GM21786 (cell line): Measurements from ENCODE around the gene PRR15L.
A peak's percentile ranks its signal among the peaks of the same experiment; 100 is the strongest.

Experiments used
- ATAC-seq: cut with Tn5 transposase; IDR thresholded peaks from one replicate; pipeline ENCODE4 v1.9.1; 2021; ENCODE audit not compliant: unreplicated experiment

The PRR15L gene

DNA sequence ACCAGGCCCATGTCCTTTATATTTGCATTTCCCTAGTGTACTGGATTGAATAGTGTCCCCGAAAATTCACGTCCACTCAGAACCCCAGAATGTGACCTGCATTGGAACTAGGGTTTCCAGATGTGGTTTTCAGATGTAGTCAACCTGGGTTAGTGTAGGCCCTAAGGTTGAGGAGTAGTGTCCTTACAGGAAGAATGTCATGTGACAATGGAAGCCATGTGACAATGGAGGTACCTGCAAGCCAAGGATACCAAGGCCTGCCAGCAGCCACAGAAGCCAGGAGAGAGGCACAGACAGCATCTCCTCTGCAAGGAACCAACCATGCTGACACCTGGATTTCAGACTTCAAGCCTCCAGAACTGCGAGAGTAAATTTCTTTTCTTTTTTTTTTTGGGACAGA is 5.2 kb upstream of the PRR15L start:
- ATAC-seq: no peak

DNA sequence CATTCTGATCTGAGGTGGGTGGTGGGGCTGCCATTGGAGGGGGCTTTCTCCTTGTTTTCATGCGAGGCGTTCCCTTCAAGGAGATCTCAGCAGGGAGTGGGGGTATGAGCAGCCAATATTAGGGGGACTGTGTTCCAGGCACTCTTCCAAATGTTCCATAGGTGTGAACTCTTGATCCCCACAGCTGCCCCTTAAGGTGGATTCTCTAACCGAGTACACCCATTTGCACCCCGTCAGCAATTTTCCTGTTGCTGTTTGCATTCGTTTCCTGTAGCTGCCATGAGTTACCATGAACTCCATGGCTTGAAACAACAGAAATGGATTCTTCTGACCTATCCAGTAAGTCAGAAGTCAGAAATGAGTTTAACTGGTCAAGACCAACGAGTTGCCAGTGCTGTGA is 3.7 kb upstream of the PRR15L start:
- ATAC-seq: no peak

DNA sequence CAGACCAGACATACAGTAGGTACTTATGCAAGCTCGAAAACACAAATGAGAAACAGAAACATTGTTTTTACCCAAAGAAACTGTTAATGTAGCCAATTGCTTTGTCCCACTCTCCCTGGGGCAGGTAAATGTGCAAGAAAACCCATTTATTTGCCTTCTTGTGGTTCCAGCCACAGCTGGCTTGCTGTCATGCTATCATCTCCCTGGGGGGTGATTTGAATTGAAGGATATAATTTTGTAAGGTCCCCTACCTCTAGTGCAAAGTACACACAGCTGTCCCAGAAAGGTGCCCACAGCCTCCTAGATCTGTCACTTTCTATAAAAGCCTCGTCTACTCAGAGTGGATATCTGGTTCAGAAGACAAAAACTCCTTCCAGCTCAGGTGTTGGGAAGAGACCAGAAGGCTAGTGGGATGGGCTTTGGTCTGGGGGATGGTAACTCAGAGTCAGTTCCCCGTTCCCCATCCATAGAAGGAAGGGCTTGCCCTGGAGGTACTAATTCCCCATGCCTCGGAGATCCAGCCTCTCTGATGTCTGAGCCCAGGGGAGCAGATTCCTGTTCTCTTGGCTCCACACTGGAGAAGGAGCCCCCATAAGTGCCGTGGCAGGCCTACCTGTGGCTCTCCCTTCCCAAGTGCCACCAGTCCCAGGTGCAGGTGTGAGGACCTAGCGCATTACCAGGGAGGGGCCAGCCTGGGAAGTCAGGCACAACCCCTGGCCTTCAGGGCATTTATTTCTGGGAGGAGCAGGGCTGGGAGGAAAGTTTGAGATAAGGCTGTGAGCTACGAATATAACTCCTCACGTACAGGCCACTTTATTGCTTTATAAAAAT is 2.4 kb upstream of the PRR15L start:
- no peak for ATAC-seq

DNA sequence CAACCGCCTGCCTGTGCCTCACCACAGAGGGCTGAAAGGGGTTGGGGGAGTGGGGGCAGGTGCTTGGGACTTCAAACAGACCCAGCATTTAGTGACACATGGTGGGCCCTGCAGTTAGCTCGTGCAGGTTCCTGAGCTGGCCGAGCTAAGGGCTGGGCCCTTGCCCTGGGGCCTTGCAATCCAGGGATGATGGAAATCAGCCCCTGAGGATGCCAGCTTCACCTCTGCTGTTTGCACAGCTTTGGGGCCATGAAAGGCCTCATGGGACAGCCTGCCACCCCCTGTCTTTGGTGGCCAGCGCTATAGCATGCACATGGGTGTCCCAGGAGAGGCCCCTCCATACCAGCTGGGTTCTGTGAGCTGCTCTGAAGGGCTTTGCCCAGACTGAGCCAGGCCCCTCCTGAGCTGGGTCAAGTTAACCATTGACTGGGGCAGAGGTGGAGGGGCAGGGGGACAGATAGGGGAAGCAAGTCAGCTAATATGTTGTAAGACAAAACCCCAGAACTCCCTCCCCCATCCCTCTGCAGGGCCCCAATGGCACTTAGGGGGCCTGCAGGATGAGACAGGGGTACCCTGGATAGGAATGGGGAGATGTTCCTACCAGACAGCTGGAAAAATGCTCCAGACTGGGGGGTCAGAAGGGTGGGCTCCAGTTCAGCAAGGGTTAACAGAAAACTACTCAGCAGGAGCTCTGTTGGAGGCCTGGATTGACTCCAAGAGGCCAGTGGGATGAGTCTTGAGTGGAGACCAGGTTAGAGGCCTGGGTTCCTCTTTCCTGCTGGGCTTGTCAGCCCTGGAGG is 692 bp downstream of the PRR15L start:
- ATAC-seq: no peak

DNA sequence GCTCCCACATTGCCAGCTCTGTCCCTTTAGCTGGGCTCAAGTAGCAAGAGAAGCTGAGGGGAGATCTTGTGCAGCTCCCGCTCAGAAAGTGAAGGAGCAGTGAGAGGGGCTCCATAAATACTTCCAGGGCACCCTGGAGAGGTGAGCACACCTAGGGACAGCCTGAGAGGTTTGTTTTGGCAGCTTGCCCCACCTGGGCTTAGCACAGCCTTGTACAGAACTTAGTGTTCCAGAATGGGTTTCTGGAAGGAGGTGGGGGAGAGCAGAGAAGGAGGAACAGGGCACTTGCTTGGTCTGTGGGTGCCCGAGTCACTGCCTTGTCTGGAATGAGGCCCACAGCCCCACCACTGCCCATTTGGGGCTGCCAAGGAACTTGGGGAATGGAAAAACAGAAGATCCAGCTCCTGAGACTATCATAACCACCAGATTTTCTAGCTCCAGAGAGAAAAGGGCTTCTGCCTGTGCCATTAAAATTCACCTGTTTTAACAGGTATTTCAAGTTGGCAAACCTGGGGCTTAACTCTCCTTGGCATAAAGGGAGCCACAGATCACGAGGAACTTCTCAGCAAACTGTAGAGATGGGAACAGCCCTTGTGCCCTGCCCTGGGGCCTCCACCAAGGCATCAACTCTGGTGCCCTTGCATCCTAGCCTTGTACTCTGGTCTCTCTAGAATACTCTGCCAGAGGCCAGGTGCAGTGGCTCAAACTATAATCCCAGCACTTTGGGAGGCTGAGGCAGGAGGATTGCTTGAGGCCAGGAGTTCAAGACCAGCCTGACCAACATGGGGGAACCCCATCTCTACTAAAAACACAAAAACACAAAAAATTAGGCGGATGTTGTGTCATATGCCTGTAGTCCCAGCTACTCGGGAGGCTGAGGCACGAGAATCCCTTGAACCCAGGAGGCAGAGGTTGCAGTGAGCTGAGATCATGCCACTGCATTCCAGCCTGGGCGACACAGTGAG is 1.9 kb downstream of the PRR15L start:
- no peak for ATAC-seq

DNA sequence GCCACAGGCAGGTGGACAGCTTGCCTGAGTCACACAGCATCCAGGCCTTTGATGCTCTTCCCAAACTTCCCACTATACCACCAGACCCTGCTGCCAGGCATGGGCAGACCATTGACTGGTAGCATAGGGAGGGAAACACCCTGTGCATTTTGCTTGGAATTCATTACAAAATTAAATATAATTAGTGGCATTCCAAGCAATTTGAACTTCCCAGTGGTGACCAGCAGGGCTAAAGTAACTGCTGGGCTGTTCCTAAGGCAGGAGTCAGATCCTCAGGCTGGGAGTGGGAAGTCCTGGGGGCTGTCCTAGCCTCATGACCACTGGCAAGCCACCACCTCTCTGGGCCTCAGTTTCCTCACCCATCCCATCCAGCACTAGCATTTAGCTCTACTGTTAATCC is 3.8 kb downstream of the PRR15L start:
- ATAC-seq: no peak

DNA sequence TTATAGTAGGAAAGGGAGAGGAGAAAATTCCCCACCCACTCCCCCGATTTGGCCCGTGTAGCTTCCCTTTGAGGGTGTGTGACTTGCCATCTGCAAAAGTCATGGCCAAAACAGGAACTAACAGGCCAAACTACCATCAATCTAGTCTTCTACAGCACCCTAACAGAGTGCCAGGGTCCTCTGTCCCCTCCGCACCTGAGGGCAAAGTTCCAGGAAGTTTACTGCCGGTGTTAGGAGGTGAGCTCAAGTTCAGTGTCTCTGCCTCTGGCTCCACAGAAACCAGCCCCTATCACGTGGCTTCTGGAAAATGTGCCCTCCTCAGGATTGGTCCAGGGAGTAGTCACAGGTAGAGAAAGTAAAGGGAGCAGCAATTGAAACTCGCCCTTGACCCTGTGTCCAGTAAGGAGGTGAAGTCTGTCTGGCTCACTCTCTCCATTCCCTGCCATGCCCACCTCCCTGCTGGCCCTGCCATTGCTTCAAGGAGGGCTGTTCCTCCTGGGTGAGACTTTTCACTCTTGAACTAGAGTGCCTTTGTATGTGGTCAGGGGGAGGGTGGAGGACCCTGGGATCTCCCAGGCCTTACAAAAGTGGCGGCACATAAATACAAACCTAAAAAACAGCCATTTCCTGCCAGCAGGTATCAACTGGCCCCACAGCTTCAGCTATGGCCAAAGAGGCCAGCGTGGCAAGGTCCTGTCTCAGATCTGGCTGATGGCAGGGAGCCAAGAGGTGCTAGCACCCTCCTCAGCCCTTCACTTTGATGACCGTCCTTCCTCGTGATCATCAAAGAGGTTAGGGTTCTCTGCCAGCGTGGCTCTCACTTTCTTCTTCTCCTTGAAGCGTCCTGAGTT is 5.3 kb downstream of the PRR15L start:
- ATAC-seq: no peak

DNA sequence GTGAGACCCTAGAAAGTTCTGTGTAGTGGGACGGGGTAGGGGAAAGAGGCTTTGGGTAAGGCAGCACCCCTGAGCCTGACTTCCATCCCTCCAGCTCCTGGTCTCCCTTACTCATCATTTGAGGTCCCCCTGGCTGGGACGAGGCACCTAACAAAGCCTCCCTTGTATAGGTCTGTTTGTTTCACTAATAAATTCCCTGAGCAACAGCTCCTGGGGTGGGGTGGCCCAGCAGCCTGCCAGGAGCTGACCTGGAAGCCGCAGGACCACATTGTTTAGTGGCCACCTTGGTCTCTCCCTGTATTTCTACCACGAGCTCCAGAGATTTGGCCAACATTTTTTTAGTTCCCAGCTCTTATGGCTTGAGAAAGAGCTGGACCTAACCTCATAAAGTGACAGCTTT is 7.2 kb downstream of the PRR15L start:
- ATAC-seq: no peak

DNA sequence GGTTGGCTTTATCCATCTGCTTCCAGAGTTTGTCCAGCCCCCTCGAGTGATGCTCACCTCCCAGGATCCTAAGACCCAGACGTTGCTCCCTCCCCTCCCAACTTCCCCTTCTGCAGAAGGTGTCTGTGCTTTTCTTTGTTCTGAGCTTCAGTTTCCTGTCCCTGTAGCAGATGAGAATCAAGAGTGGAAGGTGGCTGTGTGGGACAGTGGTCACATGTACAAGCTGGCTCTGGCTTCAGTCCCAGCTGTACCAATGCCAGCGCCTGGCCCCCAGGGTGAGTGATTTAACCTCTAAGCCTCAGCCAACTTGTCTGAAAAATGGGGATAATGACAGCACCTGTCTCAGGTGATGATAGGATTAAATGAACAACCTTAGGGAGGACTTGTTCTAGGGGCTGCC is 7.7 kb downstream of the PRR15L start:
- no peak for ATAC-seq

DNA sequence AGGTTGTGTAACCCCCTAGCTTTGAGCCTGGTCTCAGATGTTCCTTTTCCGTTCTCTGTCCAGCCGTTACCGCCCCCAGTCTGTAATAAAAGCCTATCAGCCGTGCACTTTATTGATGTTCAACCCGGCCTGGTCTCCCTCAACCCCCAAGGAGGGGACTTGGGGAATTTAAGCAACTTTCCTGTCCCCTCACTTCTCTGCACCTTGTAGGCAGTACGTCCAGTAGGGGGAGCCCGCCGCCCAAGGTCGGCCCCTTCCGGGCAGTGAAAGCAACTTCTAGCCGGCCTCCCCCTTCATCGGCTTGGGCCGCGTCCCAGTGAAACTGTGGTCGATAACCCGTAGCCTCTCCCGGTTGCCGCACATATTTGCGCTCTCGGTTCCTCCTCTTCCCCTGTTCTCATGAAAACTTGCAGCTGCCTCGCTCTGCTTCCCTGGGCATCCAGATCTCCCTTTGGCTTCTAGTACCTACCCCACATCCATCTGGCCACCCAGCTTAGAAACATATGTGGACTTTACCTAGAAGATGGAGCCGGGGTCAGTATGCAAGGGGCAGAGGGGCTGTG is 8.4 kb downstream of the PRR15L start:
- peak; percentile 65 for ATAC-seq

DNA sequence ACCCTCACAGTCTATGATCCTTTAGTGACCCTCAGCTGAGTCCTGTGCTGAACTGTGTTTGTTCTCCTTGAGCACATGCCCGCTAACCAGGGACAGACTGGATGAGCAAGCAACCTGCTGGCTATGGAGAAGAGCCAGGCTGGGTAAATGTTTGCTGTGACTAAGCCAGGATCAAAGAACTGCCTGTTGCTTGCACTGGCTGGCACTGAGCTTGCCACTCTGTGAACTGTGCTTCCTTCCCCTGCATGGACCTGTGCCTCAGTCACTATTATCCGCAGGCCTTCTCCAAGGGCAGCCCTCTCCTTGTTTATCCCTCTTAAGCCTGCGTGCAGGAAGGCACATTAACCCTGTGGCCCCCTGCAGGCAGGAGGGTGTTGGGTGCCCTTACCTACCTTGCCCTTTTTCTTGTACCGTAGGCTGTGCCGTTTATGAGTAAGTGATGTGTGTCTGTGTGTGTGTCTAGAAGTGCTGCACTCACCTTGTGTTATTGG is 8.9 kb downstream of the PRR15L start:
- no peak for ATAC-seq

DNA sequence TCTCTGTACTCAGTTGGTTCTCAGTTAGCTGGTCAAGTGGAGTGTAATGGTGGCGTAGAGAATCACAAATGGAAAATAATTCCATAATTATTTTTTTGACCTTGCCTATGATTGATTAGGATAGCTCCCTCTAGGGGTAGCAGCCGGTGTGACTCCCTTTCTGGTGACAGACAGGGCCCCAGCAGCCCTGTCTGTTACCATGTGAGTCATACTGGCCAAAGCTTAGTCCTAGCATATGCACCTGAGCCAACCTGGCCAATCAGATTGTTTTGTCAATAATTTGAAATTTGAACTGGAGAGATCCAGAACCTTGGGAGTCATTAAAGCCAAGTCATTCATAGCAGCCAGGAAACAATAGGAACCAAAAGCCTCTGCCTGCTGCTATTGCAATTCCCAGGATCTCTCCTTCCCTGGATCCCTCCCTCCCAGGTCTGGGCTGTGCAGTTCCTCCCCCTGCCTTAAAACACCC is 10.7 kb downstream of the PRR15L start:
- no peak for ATAC-seq

DNA sequence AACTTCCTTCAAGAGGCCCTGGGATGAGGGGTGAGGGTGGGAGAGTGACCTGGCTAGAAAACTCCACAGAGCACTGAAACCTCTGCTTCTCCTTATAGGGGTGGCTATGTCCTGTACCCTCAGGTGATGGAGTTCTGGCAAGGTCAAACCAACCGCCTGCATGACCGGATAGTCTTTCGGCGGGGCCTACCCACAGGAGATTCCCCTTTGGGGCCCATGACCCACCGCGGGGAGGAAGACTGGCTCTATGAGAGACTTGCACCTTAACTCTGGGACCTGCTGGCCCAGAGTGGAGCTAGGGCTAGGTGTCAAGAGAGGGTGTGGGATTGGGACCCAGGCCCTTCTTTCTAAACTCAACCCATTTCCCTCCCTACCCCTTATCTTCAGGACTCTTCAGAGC is 11.2 kb downstream of the PRR15L start:
- no peak for ATAC-seq

DNA sequence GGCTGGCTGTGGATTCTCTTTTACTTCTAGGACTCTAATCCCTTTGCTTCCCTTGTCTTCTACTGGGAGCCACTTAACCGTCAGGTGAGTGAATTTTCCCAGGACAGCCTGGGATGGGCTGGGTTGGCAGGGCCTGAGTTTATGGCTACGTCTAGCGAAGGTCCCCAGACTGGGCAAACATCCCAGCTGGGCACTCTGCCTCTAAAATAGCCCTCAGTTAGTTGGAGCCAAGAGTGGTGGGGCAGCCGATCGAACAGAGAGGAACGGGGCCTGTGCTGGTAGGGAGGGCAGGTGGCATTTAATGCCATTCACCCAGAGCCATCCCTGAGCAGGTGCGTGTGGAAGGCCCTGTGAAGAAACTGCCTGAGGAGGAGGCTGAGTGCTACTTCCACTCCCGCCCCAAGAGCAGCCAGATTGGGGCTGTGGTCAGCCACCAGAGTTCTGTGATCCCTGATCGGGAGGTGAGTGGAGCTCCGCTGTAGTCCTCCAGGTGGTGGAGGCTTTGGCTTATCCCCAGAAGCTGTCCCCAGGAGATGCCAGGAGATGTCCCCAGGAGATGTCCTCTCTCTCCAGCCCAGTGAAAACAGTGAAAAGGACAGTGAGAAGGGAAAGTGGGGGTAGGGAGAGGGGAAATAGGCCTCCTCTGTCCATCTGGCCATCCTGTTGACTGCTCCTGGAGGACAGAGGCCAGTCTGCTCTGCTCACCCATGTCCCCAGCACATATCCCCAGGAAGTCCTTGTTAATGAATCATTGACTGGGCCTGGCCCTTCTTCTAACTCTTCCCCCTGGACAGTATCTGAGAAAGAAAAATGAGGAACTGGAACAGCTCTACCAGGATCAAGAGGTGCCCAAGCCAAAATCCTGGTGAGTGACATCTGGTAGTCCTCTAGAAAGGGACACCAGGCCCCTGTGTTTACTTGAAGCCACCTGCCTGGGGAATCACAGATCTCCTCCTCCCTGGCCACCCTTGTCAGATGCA is 11.9 kb downstream of the PRR15L start:
- ATAC-seq: no peak

DNA sequence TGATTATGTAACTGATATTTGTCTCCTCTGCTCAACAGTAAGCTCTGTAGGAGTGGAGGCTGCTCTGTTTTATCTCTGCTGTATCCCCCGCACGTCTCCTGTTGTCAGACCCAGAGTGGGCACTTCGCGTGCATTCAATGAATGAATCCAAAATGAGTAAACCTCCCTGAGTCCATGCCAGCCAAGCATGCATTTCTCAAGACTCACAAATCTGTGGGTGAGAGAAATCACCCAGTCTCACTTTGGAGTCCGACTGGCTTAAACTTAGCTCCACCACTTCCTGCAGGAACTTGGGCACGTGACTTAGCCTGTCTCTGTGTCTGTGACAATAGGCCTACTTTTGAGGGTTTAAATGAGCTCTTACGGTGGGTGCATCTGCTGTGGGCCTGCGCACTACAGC is 12.6 kb downstream of the PRR15L start:
- no peak for ATAC-seq

DNA sequence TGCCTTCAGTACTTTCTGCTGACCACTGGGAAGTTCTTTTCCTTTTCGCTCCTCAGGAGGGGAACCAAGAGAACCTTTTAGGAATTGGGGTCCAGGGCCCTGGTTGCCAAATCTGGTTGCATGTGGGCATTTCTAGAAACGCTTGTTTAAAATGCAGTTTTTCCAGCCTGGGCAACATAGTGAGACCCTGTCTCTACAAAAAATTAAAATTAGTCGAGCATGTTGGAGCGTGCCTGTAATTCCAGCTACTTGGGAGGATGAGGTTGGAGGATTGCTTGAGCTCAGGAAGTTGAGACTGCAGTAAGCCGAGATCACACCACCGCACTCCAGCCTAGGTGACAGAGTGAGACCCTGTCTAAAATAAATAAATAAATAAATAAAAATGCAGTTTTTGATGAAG is 15.1 kb downstream of the PRR15L start:
- ATAC-seq: no peak

DNA sequence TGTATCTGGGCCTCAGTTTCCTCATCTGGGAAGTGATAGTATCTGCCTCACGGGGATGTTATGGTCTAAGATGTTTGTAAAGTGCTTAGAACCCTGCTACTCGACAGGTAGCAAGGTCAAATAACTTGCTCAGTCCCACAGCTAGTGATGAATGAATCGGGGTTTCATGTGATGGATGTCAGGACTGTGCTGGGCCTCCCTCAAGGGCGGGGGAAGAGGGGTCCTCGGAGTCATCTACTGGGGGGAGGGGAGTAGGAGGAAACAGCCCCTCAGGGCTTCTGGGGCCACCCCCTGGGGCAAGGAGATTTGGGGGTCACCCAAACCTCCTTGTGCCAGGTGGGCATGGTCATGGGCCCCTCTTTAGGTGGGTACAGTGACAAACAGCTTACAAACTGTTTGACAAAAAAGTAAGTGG is 15.6 kb downstream of the PRR15L start:
- ATAC-seq: no peak

DNA sequence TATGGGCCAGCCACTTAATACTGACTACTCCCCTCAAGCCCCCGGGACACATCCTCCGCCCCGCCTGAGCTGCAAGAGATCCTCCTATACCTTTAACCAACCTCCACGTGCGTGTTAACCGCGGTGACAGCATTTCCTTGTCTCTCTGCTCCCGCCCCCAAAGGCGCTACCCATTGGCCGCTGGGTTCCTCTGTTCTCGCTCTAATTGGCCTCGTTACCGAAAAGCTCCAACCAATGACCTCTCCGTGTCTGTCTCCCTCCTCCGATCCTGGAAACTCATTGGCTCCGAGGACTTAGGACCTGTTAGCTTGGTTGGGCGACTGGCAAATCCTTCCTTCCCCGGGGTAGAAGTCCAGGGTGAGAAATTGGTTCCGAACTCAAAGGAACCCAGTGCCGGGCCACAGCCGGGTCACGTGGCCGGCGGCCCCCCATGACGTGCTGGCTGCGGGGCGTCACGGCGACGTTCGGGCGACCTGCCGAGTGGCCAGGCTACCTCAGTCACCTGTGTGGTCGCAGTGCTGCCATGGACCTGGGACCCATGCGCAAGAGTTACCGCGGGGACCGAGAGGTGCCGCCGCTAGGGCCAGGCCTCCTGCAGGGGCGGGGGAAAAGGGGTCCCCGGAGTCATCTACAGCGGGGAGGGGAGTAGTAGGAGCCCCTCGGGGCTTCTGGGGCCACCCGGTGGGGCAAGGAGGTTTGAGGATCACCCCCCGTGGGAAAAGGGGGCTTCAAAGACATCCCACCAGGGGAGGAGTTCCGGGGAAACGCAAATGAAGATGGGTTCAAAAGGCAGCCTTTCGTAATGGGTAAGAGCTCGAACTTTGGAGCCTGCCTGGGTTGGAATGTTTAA is 16.2 kb downstream of the PRR15L start, which contains the start of gene PNPO:
TSS of gene PNPO (plus strand) at position 326 of the 850 bp plus-strand sequence. CDS start at position 431, 105 bp downstream.
- ATAC-seq: peak; percentile 91
